Right renal pelvis (tissue), 4 donors: ENCODE measurements around the gene WDR90. TPM values are rescaled to one million over a fixed set of nuclear protein-coding genes. Genes with fewer than 3 reads are reported as not detected.

Experiments used
- DNase-seq, 4 donors: peaks; one replicate each; pipeline ENCODE4 v3.0.0-alpha.2; 2013; ENCODE audit warnings: low read depth in 4 of 4, low spot score in 3 of 4, missing footprints in 1 of 4
- polyA plus RNA-seq, 4 donors: library from polyadenylated mRNA; unstranded; fragments of 120-200 nt; gene quantifications; one replicate each; pipeline ENCODE4 v1.2.1, GENCODE V29; 2013; ENCODE audit not compliant: insufficient read length in 4 of 4

The WDR90 gene
- polyA plus RNA-seq, 4 donors, result 28.1 to 49.7 (median 37.7) TPM

GRCh38 chr16:658679-659571, 9.8 kb downstream of the WDR90 start:
- DNase-seq, result no peak

DNA sequence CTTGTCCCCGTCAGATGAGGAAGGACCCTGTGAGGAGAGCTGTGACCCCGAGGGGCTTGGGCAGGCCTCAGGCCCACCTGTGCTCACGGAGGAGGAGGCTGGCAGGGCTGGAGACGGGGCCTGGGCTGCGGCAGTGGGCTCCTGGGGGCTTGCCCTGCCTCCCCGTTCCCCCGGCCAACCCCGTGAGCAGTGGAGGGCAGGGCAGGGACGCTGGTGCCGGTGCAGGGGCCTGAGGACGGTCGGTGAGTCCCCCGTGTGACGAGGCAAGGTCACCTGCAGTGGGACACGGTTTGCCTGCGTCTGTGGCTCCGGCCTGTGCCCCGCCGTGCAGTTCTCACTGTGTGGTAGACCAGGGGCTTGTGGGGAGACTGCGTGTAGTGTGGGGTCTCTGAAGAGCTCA, 10.5 kb downstream of the WDR90 start:
- no peak for DNase-seq

- no peak for DNase-seq
These were observed 10.9 kb downstream of the WDR90 start for GRCh38 chr16:660132-660458.

DNA sequence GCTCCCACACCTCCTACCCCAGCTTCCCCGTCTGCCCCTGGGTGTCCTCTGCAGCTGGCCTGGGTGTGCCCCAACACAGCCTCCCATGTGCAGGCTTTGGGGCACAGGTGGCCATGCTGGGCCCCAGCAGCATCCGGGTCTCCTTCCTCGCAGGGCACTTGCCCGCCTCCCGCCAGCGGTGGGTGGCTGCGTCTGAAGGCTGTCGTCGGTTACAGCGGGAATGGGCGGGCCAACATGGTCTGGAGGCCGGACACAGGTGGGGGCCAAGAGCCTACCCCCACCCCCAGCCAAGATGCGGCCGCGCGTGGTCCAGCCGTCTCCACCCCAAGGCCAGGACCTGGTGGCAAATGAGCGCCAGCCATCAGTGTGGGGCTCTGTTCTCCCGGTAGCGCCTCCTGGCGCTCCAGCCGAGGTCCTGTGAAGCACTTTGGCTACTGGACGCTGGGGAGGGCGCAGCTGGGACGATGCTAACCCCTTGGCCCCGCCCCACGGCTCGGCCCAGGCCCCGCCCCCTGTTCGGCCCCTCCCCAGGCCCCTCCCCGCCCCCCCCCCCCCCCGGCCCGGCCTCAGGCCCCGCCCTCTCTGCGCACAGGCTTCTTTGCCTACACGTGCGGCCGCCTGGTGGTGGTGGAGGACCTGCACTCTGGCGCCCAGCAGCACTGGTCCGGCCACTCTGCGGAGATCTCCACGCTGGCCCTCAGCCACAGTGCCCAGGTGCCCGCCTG, 11.5 kb downstream of the WDR90 start:
- peak in 2 of 4 donors; percentile 53 to 67 for DNase-seq

DNA sequence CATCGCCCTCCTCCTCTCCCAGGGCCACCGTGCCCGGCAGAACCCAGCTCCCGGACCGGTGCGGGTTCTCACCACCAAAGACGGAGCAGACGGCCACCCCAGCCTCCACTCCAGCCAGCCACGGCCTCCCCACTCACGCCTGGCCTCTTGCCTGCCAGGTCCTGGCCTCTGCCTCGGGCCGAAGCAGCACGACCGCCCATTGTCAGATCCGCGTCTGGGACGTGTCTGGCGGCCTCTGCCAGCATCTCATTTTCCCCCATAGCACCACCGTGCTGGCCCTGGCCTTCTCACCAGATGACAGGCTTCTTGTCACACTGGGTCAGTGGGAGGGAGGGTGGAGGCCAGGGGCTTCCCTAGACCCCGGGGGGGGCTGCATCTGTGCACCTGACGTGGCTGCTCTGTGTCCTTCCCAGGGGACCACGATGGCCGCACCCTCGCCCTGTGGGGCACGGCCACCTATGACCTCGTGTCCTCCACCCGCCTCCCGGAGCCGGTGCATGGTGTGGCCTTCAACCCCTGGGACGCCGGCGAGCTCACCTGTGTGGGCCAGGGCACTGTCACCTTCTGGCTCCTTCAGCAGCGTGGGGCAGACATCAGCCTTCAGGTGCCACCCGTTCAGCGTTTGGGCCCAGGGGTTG, 12.1 kb downstream of the WDR90 start:
- no peak for DNase-seq

DNA sequence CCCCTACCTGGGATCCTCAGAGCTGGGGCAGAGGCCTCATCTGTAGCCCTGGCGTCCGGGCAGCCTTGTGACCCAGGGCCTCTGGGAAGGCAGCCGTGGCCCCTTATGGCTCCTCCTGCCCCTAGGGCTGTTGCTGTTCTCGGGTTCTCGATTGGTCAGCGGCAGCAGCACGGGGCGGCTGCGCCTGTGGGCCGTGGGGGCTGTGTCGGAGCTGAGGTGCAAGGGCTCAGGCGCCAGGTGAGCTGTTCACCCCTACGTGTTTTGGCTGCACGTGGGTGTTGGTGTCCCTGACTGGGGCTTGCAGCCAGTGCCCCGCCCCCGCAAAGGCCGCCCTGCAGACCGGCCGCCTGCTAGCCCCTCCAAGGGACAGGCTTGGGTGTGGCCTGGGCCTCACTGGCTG, 12.9 kb downstream of the WDR90 start:
- no peak for DNase-seq

DNA sequence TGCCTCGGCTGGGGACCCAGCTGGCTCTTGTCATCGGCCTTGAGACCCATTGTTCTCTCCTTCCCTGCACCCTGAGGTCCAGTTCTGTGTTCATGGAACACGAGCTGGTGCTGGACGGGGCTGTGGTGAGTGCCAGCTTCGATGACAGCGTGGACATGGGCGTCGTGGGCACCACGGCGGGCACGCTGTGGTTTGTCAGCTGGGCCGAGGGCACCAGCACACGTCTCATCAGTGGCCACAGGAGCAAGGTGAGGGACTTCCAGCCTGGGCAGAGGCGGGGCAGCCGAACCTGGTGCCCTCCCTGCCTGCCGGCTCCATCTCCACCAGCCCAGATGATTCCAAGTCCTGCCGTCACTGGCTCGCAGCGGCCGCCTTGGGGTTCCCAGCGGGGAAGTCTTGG, 13.4 kb downstream of the WDR90 start:
- no peak for DNase-seq

DNA sequence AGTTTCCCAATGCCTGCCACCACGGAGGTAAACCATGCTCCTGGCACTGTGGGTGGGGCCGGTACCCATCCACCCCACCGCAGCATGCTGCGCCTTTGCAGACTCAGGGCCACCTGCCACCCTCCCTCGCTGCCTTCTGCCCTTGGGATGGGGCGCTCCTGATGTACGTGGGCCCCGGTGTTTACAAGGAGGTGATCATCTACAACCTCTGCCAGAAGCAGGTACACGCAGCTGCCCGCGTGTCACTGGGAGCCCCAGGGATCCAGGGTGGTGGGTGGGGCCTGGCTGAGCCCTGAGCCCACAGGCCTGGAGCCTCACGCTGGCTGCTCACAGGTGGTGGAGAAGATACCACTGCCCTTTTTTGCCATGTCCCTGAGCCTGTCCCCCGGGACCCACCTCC, 17.4 kb downstream of the WDR90 start:
- no peak for DNase-seq

GRCh38 chr16:667113-667779, 18.1 kb downstream of the WDR90 start:
- DNase-seq, result no peak

DNA sequence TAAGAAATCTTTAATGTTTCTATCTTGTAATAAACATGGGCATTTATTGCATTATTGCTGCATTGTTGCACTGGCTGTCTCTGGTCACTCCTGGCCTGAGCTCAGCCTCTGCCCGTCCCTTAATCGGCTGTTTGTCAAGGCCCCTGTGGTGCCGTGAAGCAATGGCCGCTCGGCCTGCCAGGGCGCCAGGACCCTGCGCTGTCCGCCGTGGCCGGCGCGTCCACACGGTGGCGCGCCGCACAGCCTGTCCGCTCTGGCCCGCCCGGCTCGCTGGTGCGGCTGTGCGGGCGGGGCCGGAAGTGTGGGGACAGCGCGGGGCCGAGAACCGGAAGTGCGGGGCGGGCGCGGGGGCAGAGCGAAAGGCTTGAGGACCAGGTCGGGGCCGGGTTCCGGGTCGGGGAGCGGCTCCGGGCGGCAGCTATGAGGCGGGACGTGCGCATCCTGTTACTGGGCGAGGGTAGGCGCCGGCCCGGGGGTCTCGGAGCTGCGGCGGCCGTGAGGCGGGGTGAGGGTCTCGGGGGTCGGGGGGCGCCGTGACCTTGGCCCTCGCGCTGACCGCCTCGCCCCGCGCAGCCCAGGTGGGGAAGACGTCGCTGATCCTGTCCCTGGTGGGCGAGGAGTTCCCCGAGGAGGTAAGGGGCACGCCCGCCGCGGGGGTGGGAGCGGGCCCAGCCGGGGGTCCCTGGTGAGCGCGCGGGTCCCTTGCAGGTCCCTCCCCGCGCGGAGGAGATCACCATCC, 18.8 kb downstream of the WDR90 start, which contains the start of gene RHOT2:
Gene RHOT2, plus strand, starts transcription at position 353 of the 739 bp plus-strand sequence. Its CDS starts 68 bp downstream, at position 421.
- DNase-seq, result peak; percentile 79 to 85 (median 82)

- no peak for DNase-seq
These were observed 19.5 kb downstream of the WDR90 start for GRCh38 chr16:668519-669171.

- DNase-seq, result no peak
These were observed 20.5 kb downstream of the WDR90 start for GRCh38 chr16:669666-670065.

DNA sequence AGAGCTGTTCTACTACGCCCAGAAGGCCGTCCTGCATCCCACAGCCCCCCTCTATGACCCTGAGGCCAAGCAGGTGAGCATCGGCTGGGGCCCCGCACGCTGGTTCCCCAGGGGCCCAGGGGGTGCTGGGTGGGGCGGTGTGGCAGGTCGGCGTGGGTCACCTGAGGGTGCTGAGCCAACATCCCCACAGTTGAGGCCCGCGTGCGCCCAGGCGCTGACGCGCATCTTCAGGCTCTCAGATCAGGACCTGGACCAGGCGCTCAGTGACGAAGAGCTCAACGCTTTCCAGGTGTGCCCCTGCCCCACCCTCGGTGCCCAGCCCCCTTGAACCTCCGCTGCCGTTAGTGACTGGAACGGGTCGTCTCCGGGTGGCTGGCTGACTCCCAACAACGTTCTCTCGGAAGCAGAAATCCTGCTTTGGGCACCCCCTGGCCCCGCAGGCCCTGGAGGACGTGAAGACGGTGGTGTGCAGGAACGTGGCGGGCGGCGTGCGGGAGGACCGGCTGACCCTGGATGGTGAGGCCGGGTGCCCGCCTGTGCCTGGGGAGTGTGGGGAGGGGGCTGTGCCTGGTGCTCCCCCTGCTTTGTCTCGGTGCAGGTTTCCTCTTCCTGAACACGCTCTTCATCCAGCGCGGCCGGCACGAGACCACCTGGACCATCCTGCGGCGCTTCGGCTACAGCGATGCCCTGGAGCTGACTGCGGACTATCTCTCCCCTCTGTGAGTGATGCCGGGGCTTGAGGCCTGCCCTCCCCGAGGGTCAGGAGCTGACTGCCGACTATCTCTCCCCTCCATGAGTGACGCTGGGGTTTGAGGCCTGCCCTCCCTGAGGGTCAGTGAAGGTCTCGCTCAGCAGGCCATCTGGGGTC, 21.6 kb downstream of the WDR90 start:
- DNase-seq, result no peak

DNA sequence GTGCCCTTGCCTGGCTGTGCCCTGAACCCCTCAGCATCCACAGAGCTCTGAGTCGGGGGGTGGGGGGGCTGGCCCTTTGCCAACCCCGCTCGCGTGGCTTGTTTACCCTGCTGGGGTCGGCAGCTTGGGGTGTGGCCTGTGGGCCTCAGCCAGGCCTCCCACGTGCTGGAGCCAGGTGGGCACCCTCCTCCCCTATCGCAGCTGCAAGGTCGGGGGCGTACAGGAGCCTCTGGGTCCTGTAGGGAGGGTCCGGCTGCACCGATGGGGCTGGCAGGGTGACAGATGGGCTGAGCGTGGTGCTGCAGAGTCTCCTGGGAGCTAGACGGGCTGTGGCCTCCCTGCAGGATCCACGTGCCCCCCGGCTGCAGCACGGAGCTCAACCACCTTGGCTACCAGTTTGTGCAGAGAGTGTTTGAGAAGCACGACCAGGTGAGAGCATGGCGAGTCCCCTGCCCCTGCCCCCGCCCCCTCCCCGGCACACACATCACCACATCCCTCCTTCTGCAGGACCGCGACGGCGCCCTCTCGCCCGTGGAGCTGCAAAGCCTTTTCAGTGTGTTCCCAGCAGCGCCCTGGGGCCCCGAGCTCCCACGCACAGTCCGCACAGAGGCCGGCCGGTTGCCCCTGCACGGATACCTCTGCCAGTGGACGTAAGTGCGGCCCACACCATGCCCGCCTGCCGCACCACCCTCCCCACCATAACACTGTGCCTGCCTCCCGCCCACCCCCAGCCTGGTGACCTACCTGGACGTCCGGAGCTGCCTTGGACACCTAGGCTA, 22.4 kb downstream of the WDR90 start:
- DNase-seq, result no peak

GRCh38 chr16:672371-672770, 23.2 kb downstream of the WDR90 start:
- no peak for DNase-seq

GRCh38 chr16:672851-673250, 23.7 kb downstream of the WDR90 start:
- no peak for DNase-seq

DNA sequence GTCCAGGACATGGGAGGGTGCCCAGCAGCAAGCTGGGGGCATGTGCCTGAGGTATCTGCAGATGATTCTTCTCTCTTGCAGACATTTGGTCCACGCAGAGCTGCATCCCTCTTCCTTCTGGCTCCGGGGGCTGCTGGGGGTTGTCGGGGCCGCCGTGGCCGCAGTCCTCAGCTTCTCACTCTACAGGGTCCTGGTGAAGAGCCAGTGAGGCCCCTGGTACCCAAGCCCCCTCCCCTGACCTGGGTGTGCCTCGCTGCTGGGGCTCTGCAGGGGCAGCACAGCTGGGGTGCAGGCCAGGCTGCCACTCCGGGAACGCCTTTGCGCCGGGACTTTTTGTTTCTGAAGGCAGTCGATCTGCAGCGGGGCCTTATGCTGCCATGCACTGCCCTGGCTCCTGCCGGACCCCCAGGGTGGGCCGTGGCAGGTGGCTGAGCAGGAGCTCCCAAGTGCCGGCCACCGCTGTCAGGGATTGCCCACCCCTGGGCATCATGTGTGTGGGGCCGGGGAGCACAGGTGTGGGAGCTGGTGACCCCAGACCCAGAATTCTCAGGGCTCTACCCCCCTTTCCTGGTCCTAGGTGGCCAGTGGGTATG, 24.3 kb downstream of the WDR90 start:
- no peak for DNase-seq
